OCI-LY1 (cell line): ENCODE measurements around the gene CDH2.

Experiments used
- EZH2 ChIP-seq: fragments of 200-600 bp; sonication (generic), shearing (Covaris generic); IDR thresholded peaks from 2 replicates; pipeline ENCODE4 v1.8.0; 2017; ENCODE audit warnings: borderline replicate concordance, mixed run types, mild to moderate bottlenecking, antibody characterized with exemption, low read length, moderate library complexity, mixed read lengths
- TF ChIP-seq, protein P1 (sequence below): fragments of 200-600 bp; sonication (generic), shearing (Covaris generic); IDR thresholded peaks from 2 replicates; pipeline ENCODE4 v1.5.1; 2017; ENCODE audit warnings: mild to moderate bottlenecking, antibody characterized with exemption, low read length, moderate library complexity, mixed read lengths

DNA sequence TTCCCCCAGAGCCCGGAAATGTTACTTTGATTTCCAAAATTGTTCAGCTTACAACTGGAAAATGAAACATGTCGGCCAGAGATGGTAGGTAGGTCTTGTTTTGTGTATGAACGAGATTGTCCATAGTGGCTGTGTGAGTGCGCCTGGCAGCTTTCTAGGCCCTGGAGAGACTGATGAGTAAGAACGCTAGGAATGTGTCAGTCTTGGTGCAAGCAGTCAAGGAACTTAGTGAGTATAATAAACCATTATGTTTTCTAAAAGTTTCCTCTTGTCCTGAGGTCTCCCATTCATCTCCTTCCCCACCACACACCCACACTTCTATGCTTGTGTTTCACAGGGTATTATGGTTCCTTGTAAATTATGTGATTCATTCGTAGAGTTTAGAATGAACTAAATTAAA is 234.2 kb downstream of the CDH2 start:
- no peak for TF ChIP-seq EZH2
- TF ChIP-seq, protein P1, sequence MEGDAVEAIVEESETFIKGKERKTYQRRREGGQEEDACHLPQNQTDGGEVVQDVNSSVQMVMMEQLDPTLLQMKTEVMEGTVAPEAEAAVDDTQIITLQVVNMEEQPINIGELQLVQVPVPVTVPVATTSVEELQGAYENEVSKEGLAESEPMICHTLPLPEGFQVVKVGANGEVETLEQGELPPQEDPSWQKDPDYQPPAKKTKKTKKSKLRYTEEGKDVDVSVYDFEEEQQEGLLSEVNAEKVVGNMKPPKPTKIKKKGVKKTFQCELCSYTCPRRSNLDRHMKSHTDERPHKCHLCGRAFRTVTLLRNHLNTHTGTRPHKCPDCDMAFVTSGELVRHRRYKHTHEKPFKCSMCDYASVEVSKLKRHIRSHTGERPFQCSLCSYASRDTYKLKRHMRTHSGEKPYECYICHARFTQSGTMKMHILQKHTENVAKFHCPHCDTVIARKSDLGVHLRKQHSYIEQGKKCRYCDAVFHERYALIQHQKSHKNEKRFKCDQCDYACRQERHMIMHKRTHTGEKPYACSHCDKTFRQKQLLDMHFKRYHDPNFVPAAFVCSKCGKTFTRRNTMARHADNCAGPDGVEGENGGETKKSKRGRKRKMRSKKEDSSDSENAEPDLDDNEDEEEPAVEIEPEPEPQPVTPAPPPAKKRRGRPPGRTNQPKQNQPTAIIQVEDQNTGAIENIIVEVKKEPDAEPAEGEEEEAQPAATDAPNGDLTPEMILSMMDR, result no peak
